Airway epithelial cell (primary cell): Measurements from ENCODE around the gene FADS3. TPM values are rescaled to one million over a fixed set of nuclear protein-coding genes. Genes with fewer than 3 reads are reported as not detected.

Experiments used
- total RNA-seq: library from RNA; depleted of rRNA; stranded (reverse); fragments of >200 nt; gene quantifications from 2 replicates; pipeline ENCODE4 v1.2.3, GENCODE V29; 2015

The FADS3 gene
- total RNA-seq, result 16.9 and 18.3 TPM in 2 replicates

GRCh38 chr11:61891331-61892084, at the start of gene FADS3:
FADS3 (minus strand) TSS chr11:61891545; CDS start chr11:61891381, 164 bp downstream.

GRCh38 chr11:61917334-61918109, 26.2 kb upstream of the FADS3 start, which contains the start of gene RAB3IL1:
RAB3IL1 (minus strand) TSS chr11:61917566; CDS start chr11:61917367, 199 bp downstream.

GRCh38 chr11:61827571-61828378, 63.6 kb downstream of the FADS3 start, which contains the start of gene FADS2:
FADS2 (plus strand) TSS chr11:61828300; CDS start chr11:61828391, 91 bp downstream.

Other genes starting within 250 kb of the FADS3 start
- gene DAGLA, start 211.2 kb downstream of the FADS3 start, total RNA-seq, result 0.09 and 0.56 TPM in 2 replicates
- gene MYRF, start 138.9 kb downstream of the FADS3 start, total RNA-seq, result 0.28 and 1.6 TPM in 2 replicates
- gene TMEM258, start 98.9 kb downstream of the FADS3 start, total RNA-seq, result 48.7 and 75.7 TPM in 2 replicates
- 42.1 and 47.0 TPM in 2 replicates for gene FEN1, start 98.6 kb downstream of the FADS3 start, total RNA-seq
- gene FADS1, start 74.5 kb downstream of the FADS3 start, total RNA-seq, result 49.8 and 61.8 TPM in 2 replicates
- gene FADS2, start 63.2 kb downstream of the FADS3 start, total RNA-seq, result 226 and 340 TPM in 2 replicates
- gene RAB3IL1, start 26.0 kb upstream of the FADS3 start, total RNA-seq, result not detected in 2 replicates
- 0.23 TPM in 1 of 2 replicates, not detected in the other for gene BEST1, start 58.8 kb upstream of the FADS3 start, total RNA-seq
- gene FTH1, start 76.1 kb upstream of the FADS3 start, total RNA-seq, result 457 and 509 TPM in 2 replicates
- 20.1 and 33.5 TPM in 2 replicates for gene INCENP, start 232.5 kb upstream of the FADS3 start, total RNA-seq